Duodenal mucosa (tissue), 2 donors: ENCODE results near the gene HOXC9.
"Not testable (repeated sequence)": the region's sequence is repeated elsewhere in the genome, so short reads cannot be mapped to it uniquely, and the experiment has no call there.

ENCODE experiments used
- H3K27ac ChIP-seq: one replicate; pipeline ENCODE4 v1.7.0; 2013; ENCODE audit warnings: low read depth, low read length
- H3K27me3 ChIP-seq, 2 donors: one replicate each; pipeline ENCODE4 v1.7.0; 2013; ENCODE audit warnings: low read length in 2 of 2, control low read depth in 1 of 2; ENCODE audit not compliant: insufficient read depth in 2 of 2, control insufficient read depth in 1 of 2
- H3K36me3 ChIP-seq, 2 donors: one replicate each; pipeline ENCODE4 v1.7.0; 2013; ENCODE audit warnings: low read length in 2 of 2, control low read depth in 1 of 2; ENCODE audit not compliant: insufficient read depth in 2 of 2, control insufficient read depth in 1 of 2
- H3K4me1 ChIP-seq, 2 donors: one replicate each; pipeline ENCODE4 v1.7.0; 2013; ENCODE audit warnings: low read length in 2 of 2, control low read depth in 1 of 2; ENCODE audit not compliant: insufficient read depth in 2 of 2, control insufficient read depth in 1 of 2
- H3K4me3 ChIP-seq, 2 donors: one replicate each; pipeline ENCODE4 v1.7.0; 2013; ENCODE audit warnings: low read length in 2 of 2, low read depth in 1 of 2
- H3K9ac ChIP-seq, 2 donors: one replicate each; pipeline ENCODE4 v1.7.0; 2013; ENCODE audit warnings: low read length in 2 of 2, low read depth in 1 of 2
- H3K9me3 ChIP-seq, 2 donors: one replicate each; pipeline ENCODE4 v1.7.0; 2013; ENCODE audit warnings: low read length in 2 of 2, control low read depth in 1 of 2; ENCODE audit not compliant: control insufficient read depth in 1 of 2

The HOXC9 gene

GRCh38 chr12:54036620-54037359 lies 36.8 kb downstream of the HOXC9 start:
- Histone ChIP-seq H3K4me1 (peaks cover 0 to 7% of the 10 kb centered on the region in 2 donors), H3K9ac (no peak overlapping the region), H3K4me3 (no peak overlapping the region), H3K27ac (no peak overlapping the region), H3K27me3 (peaks cover 77 to 92% of the 10 kb centered on the region in 2 donors), H3K9me3 (no peaks in the 10 kb centered on the region), H3K36me3 (no peaks in the 10 kb centered on the region)

GRCh38 chr12:54037360-54038283 lies 37.7 kb downstream of the HOXC9 start:
- H3K4me1 ChIP-seq = peaks cover 0 to 7% of the 10 kb centered on the region in 2 donors
- no peak overlapping the region for H3K9ac ChIP-seq
- no peaks in the 10 kb centered on the region for H3K9me3 ChIP-seq
- H3K36me3 ChIP-seq = no peaks in the 10 kb centered on the region
- peaks cover 77 to 90% of the 10 kb centered on the region in 2 donors for H3K27me3 ChIP-seq
- H3K27ac ChIP-seq = no peak overlapping the region
- H3K4me3 ChIP-seq = no peak overlapping the region

- Histone ChIP-seq H3K27me3 (peaks cover 79 to 90% of the 10 kb centered on the region in 2 donors), H3K27ac (no peak overlapping the region), H3K9ac (no peak overlapping the region), H3K4me3 (no peak overlapping the region), H3K9me3 (no peaks in the 10 kb centered on the region), H3K36me3 (no peaks in the 10 kb centered on the region), H3K4me1 (peaks cover 0 to 2% of the 10 kb centered on the region in 2 donors)
Measured at GRCh38 chr12:54038284-54038870, 38.4 kb downstream of the HOXC9 start.

GRCh38 chr12:54038871-54039414 lies 39.0 kb downstream of the HOXC9 start:
- no peak overlapping the region for H3K27ac ChIP-seq
- H3K36me3 ChIP-seq = no peaks in the 10 kb centered on the region
- no peaks in the 10 kb centered on the region for H3K9me3 ChIP-seq
- no peak overlapping the region for H3K4me3 ChIP-seq
- no peaks in the 10 kb centered on the region for H3K4me1 ChIP-seq
- H3K27me3 ChIP-seq = peaks cover 81 to 92% of the 10 kb centered on the region in 2 donors
- no peak overlapping the region for H3K9ac ChIP-seq

GRCh38 chr12:54039417-54040147 lies 39.6 kb downstream of the HOXC9 start:
- H3K9ac ChIP-seq = no peak overlapping the region
- no peaks in the 10 kb centered on the region for H3K9me3 ChIP-seq
- H3K27ac ChIP-seq = no peak overlapping the region
- H3K27me3 ChIP-seq = peaks cover 81 to 92% of the 10 kb centered on the region in 2 donors
- H3K4me1 ChIP-seq = no peaks in the 10 kb centered on the region
- no peaks in the 10 kb centered on the region for H3K36me3 ChIP-seq
- H3K4me3 ChIP-seq = no peak overlapping the region

- no peak overlapping the region for H3K4me3 ChIP-seq
- no peaks in the 10 kb centered on the region for H3K36me3 ChIP-seq
- no peak overlapping the region for H3K27ac ChIP-seq
- H3K4me1 ChIP-seq = no peaks in the 10 kb centered on the region
- H3K9ac ChIP-seq = no peak overlapping the region
- peaks cover 81 to 92% of the 10 kb centered on the region in 2 donors for H3K27me3 ChIP-seq
- H3K9me3 ChIP-seq = no peaks in the 10 kb centered on the region
Measured at GRCh38 chr12:54040148-54040494, 40.2 kb downstream of the HOXC9 start.

GRCh38 chr12:54040648-54041047 lies 40.7 kb downstream of the HOXC9 start:
- Histone ChIP-seq H3K9me3 (no peaks in the 10 kb centered on the region), H3K4me1 (no peaks in the 10 kb centered on the region), H3K9ac (no peak overlapping the region), H3K27ac (no peak overlapping the region), H3K36me3 (no peaks in the 10 kb centered on the region), H3K27me3 (peaks cover 81 to 92% of the 10 kb centered on the region in 2 donors), H3K4me3 (no peak overlapping the region)

GRCh38 chr12:54041097-54041690 lies 41.2 kb downstream of the HOXC9 start:
- Histone ChIP-seq H3K4me1 (no peaks in the 10 kb centered on the region), H3K27me3 (peaks cover 80 to 92% of the 10 kb centered on the region in 2 donors), H3K36me3 (no peaks in the 10 kb centered on the region)

GRCh38 chr12:54042033-54042432 lies 42.1 kb downstream of the HOXC9 start:
- not testable (repeated sequence) for H3K36me3 ChIP-seq, H3K9ac ChIP-seq, H3K4me1 ChIP-seq, H3K4me3 ChIP-seq, H3K9me3 ChIP-seq, H3K27ac ChIP-seq
- H3K27me3 ChIP-seq = peaks cover 79 to 92% of the 10 kb centered on the region in 2 donors

More at GRCh38 chr12:54041097-54041690, 41.2 kb downstream of the HOXC9 start:
- Histone ChIP-seq H3K27ac (no peak overlapping the region), H3K9me3 (no peaks in the 10 kb centered on the region), H3K9ac (no peak overlapping the region), H3K4me3 (no peak overlapping the region)
